Measurements from ENCODE around the gene AKR1B15.

The AKR1B15 gene

GRCh38 chr7:134599371-134599770 is 50.5 kb downstream of the AKR1B15 start:
- no peak overlapping the region for H3K23ac ChIP-seq (ENCODE audit: low read length in 2 of 2)
- no peak overlapping the region for H3K4ac ChIP-seq (ENCODE audit: low read depth in 1 of 2, low read length in 2 of 2)
- no peak overlapping the region for H3K4me2 ChIP-seq (ENCODE audit: low read length, poor library complexity, severe bottlenecking)
- no peak overlapping the region for H3K4me3 ChIP-seq (ENCODE audit: insufficient read depth in 1 of 2, low read depth in 1 of 2, low read length in 2 of 2)
- no peak overlapping the region for H2AK5ac ChIP-seq (ENCODE audit: low read length, severe bottlenecking)
- peaks cover 7% of the 10 kb centered on the region for H3K4me1 ChIP-seq (ENCODE audit: control insufficient read depth, insufficient read depth, low read depth, low read length)
- peak overlapping the region; percentile 64 for H4K8ac ChIP-seq (ENCODE audit: low read length)
- H3K27ac ChIP-seq (ENCODE audit: low read length, poor library complexity, severe bottlenecking), result no peak overlapping the region
- H3K14ac ChIP-seq (ENCODE audit: low read length in 2 of 2), result no peak overlapping the region
- H3K36me3 ChIP-seq (ENCODE audit: control insufficient read depth in 1 of 2, insufficient read depth in 2 of 2, low read depth in 1 of 2, low read length in 2 of 2), result no peaks in the 10 kb centered on the region
- 72% methylated on average over 3 of the region's 6 CpGs for WGBS
- no peaks in the 10 kb centered on the region for H3K9me3 ChIP-seq (ENCODE audit: control insufficient read depth, low read length)
- no peak overlapping the region for H2BK120ac ChIP-seq (ENCODE audit: low read depth, low read length)
- no peak overlapping the region for H2AFZ ChIP-seq (ENCODE audit: low read depth, low read length)
- no peaks in the 10 kb centered on the region for H3K79me1 ChIP-seq (replicated peaks; ENCODE audit: low read length, poor library complexity, severe bottlenecking)
- no peaks in the 10 kb centered on the region for H3K27me3 ChIP-seq (ENCODE audit: control insufficient read depth in 1 of 2, insufficient read depth in 1 of 2, low read length in 2 of 2)
- peak overlapping the region; percentile 27 for H4K91ac ChIP-seq (ENCODE audit: low read length)
- no peak overlapping the region for H2BK15ac ChIP-seq (ENCODE audit: low read depth, poor library complexity, severe bottlenecking)
- H2BK5ac ChIP-seq (ENCODE audit: low read depth, low read length, poor library complexity, severe bottlenecking), result no peak overlapping the region
- no peak overlapping the region for H3K9ac ChIP-seq (ENCODE audit: low read length)
- DNase-seq, result no peak
- peak overlapping the region in 1 of 2 experiments; percentile 34 for H3K18ac ChIP-seq (ENCODE audit: low read depth in 1 of 2, low read length in 2 of 2)
- no peak overlapping the region for H2BK12ac ChIP-seq (ENCODE audit: low read length in 2 of 2)

GRCh38 chr7:134601459-134601858 is 52.5 kb downstream of the AKR1B15 start:
- no peak overlapping the region for H2BK15ac ChIP-seq (ENCODE audit: low read depth, poor library complexity, severe bottlenecking)
- H2BK12ac ChIP-seq (ENCODE audit: low read length in 2 of 2), result no peak overlapping the region
- no peak overlapping the region for H3K18ac ChIP-seq (ENCODE audit: low read depth in 1 of 2, low read length in 2 of 2)
- H3K9me3 ChIP-seq (ENCODE audit: control insufficient read depth, low read length), result no peaks in the 10 kb centered on the region
- WGBS, result 80% methylated on average over 3 of the region's 4 CpGs
- no peaks in the 10 kb centered on the region for H3K27me3 ChIP-seq (ENCODE audit: control insufficient read depth in 1 of 2, insufficient read depth in 1 of 2, low read length in 2 of 2)
- no peak overlapping the region for H3K4ac ChIP-seq (ENCODE audit: low read depth in 1 of 2, low read length in 2 of 2)
- no peak overlapping the region for H3K23ac ChIP-seq (ENCODE audit: low read length in 2 of 2)
- H3K4me1 ChIP-seq (ENCODE audit: control insufficient read depth, insufficient read depth, low read depth, low read length), result peaks cover 7% of the 10 kb centered on the region
- no peak overlapping the region for H3K4me2 ChIP-seq (ENCODE audit: low read length, poor library complexity, severe bottlenecking)
- H3K14ac ChIP-seq (ENCODE audit: low read length in 2 of 2), result peak overlapping the region in 1 of 2 experiments; percentile 11
- H2BK120ac ChIP-seq (ENCODE audit: low read depth, low read length), result no peak overlapping the region
- peak overlapping the region; percentile 61 for H2AFZ ChIP-seq (ENCODE audit: low read depth, low read length)
- no peak overlapping the region for H3K27ac ChIP-seq (ENCODE audit: low read length, poor library complexity, severe bottlenecking)
- H4K91ac ChIP-seq (ENCODE audit: low read length), result no peak overlapping the region
- no peak for DNase-seq
- H3K4me3 ChIP-seq (ENCODE audit: insufficient read depth in 1 of 2, low read depth in 1 of 2, low read length in 2 of 2), result no peak overlapping the region
- no peak overlapping the region for H4K8ac ChIP-seq (ENCODE audit: low read length)
- H3K79me1 ChIP-seq (replicated peaks; ENCODE audit: low read length, poor library complexity, severe bottlenecking), result no peaks in the 10 kb centered on the region
- no peak overlapping the region for H3K9ac ChIP-seq (ENCODE audit: low read length)
- H2BK5ac ChIP-seq (ENCODE audit: low read depth, low read length, poor library complexity, severe bottlenecking), result no peak overlapping the region
- H2AK5ac ChIP-seq (ENCODE audit: low read length, severe bottlenecking), result no peak overlapping the region
- H3K36me3 ChIP-seq (ENCODE audit: control insufficient read depth in 1 of 2, insufficient read depth in 2 of 2, low read depth in 1 of 2, low read length in 2 of 2), result no peaks in the 10 kb centered on the region

GRCh38 chr7:134602881-134603451 is 54.1 kb downstream of the AKR1B15 start:
- Histone ChIP-seq H3K18ac (ENCODE audit: low read depth in 1 of 2, low read length in 2 of 2) (no peak overlapping the region), H2BK5ac (ENCODE audit: low read depth, low read length, poor library complexity, severe bottlenecking) (peak overlapping the region; percentile 58), H4K8ac (ENCODE audit: low read length) (no peak overlapping the region), H3K4me2 (ENCODE audit: low read length, poor library complexity, severe bottlenecking) (no peak overlapping the region), H3K4me1 (ENCODE audit: control insufficient read depth, insufficient read depth, low read depth, low read length) (peaks cover 7% of the 10 kb centered on the region), H2AK5ac (ENCODE audit: low read length, severe bottlenecking) (no peak overlapping the region), H4K91ac (ENCODE audit: low read length) (no peak overlapping the region), H2BK120ac (ENCODE audit: low read depth, low read length) (no peak overlapping the region), H3K9ac (ENCODE audit: low read length) (peak overlapping the region; percentile 26), H2BK12ac (ENCODE audit: low read length in 2 of 2) (no peak overlapping the region), H3K4me3 (ENCODE audit: insufficient read depth in 1 of 2, low read depth in 1 of 2, low read length in 2 of 2) (peak overlapping the region in 1 of 2 experiments; percentile 34), H3K23ac (ENCODE audit: low read length in 2 of 2) (no peak overlapping the region), H3K9me3 (ENCODE audit: control insufficient read depth, low read length) (no peaks in the 10 kb centered on the region), H2AFZ (ENCODE audit: low read depth, low read length) (no peak overlapping the region), H3K27me3 (ENCODE audit: control insufficient read depth in 1 of 2, insufficient read depth in 1 of 2, low read length in 2 of 2) (no peaks in the 10 kb centered on the region), H3K36me3 (ENCODE audit: control insufficient read depth in 1 of 2, insufficient read depth in 2 of 2, low read depth in 1 of 2, low read length in 2 of 2) (no peaks in the 10 kb centered on the region), H3K4ac (ENCODE audit: low read depth in 1 of 2, low read length in 2 of 2) (no peak overlapping the region), H3K27ac (ENCODE audit: low read length, poor library complexity, severe bottlenecking) (no peak overlapping the region), H3K14ac (ENCODE audit: low read length in 2 of 2) (no peak overlapping the region), H3K79me1 (replicated peaks; ENCODE audit: low read length, poor library complexity, severe bottlenecking) (no peaks in the 10 kb centered on the region), H2BK15ac (ENCODE audit: low read depth, poor library complexity, severe bottlenecking) (no peak overlapping the region)
- peak; percentile 54 for DNase-seq
- 70% methylated on average over 10 of the region's 11 CpGs for WGBS

- Histone ChIP-seq H2BK15ac (ENCODE audit: low read depth, poor library complexity, severe bottlenecking) (no peak overlapping the region), H3K4me1 (ENCODE audit: control insufficient read depth, insufficient read depth, low read depth, low read length) (peaks cover 5% of the 10 kb centered on the region), H3K18ac (ENCODE audit: low read depth in 1 of 2, low read length in 2 of 2) (no peak overlapping the region), H2BK12ac (ENCODE audit: low read length in 2 of 2) (no peak overlapping the region), H3K14ac (ENCODE audit: low read length in 2 of 2) (no peak overlapping the region), H3K27ac (ENCODE audit: low read length, poor library complexity, severe bottlenecking) (no peak overlapping the region), H2BK5ac (ENCODE audit: low read depth, low read length, poor library complexity, severe bottlenecking) (no peak overlapping the region), H2BK120ac (ENCODE audit: low read depth, low read length) (no peak overlapping the region), H3K4me3 (ENCODE audit: insufficient read depth in 1 of 2, low read depth in 1 of 2, low read length in 2 of 2) (no peak overlapping the region), H3K23ac (ENCODE audit: low read length in 2 of 2) (no peak overlapping the region), H3K79me1 (replicated peaks; ENCODE audit: low read length, poor library complexity, severe bottlenecking) (no peaks in the 10 kb centered on the region), H3K36me3 (ENCODE audit: control insufficient read depth in 1 of 2, insufficient read depth in 2 of 2, low read depth in 1 of 2, low read length in 2 of 2) (no peaks in the 10 kb centered on the region), H4K91ac (ENCODE audit: low read length) (no peak overlapping the region), H2AK5ac (ENCODE audit: low read length, severe bottlenecking) (no peak overlapping the region), H3K9me3 (ENCODE audit: control insufficient read depth, low read length) (no peaks in the 10 kb centered on the region), H3K4me2 (ENCODE audit: low read length, poor library complexity, severe bottlenecking) (peak overlapping the region; percentile 30), H3K4ac (ENCODE audit: low read depth in 1 of 2, low read length in 2 of 2) (no peak overlapping the region), H3K9ac (ENCODE audit: low read length) (peak overlapping the region; percentile 49), H2AFZ (ENCODE audit: low read depth, low read length) (no peak overlapping the region), H4K8ac (ENCODE audit: low read length) (no peak overlapping the region), H3K27me3 (ENCODE audit: control insufficient read depth in 1 of 2, insufficient read depth in 1 of 2, low read length in 2 of 2) (no peaks in the 10 kb centered on the region)
- 25% methylated on average over 11 of the region's 14 CpGs for WGBS
- DNase-seq, result peak; percentile 62
Measured at GRCh38 chr7:134605978-134606923, 57.3 kb downstream of the AKR1B15 start.
